ENCODE results near the gene ADAMTS2. TPM values are rescaled to one million over a fixed set of nuclear protein-coding genes. Genes with fewer than 3 reads are reported as not detected.

ADAMTS2 gene
- total and polyA plus RNA-seq, 2 experiments from 2014 or later, result 1.6 to 8.1 TPM

DNA sequence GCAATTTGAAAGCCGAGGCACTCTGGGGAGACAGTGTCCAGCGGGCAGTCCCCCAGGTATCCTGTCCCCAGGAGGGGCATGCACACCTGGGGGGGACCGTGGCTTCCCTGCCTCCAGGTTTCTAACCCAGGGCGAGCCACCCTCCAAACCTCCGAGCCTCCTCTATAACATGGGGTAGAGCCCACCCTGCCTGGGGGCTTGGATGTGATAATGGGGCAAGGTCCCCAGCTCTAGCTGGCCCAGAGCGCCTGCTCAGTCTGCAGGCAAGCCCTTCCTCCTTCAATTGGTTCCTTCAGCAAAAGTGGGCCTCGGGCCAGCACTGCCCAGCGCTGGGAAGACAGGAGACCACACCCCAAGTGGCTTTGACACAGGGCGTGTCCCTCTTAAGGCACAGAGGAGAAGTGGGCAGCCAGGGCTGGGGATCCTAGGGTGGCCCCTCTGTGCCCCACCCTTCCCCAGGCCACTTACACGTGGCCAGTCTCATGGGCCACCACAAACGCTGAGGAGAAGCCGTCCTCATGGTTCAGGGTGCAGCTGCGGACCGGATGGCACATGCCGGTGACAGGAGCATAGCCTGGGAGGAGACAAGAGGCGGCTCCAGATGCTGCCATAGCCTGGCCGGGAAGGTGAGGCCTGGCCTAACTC, 190.8 kb downstream of the ADAMTS2 start:
- no peak for ATAC-seq
- no peak overlapping the region for H3K4me3 ChIP-seq
- H3K9me2 ChIP-seq (ENCODE audit: insufficient read depth), result no peaks in the 10 kb centered on the region
- no peak overlapping the region for H2AFZ ChIP-seq
- no peak overlapping the region for H3K27ac Mint-ChIP-seq
- no peak overlapping the region for H3K27ac ChIP-seq (ENCODE audit: low read depth)
- H3K9me3 Mint-ChIP-seq, result peaks cover 6% of the 10 kb centered on the region
- no peak for TF ChIP-seq POLR2AphosphoS5 (IDR thresholded peaks at IDR 0.05; ENCODE audit: low read depth)
- no peak for TF ChIP-seq CREB1 (CRISPR knock-in tag; IDR thresholded peaks at IDR 0.05; ENCODE audit: low read depth)
- TF ChIP-seq ZNF462 (CRISPR knock-in tag; IDR thresholded peaks at IDR 0.05), result no peak
- TF ChIP-seq EZH2phosphoT487 (IDR thresholded peaks at IDR 0.05; ENCODE audit: unreplicated experiment), result no peak
- TF ChIP-seq ZNF114 (CRISPR knock-in tag; IDR thresholded peaks at IDR 0.05), result no peak
- no peak for TF ChIP-seq ZNF331 (CRISPR knock-in tag; IDR thresholded peaks at IDR 0.05; ENCODE audit: low read depth)
- no peak for TF ChIP-seq JUNB (IDR thresholded peaks at IDR 0.05; ENCODE audit: unreplicated experiment)
- TF ChIP-seq NANOG (IDR thresholded peaks at IDR 0.05; ENCODE audit: borderline replicate concordance), result no peak
- TF ChIP-seq EZH2 (IDR thresholded peaks at IDR 0.05; ENCODE audit: low read depth, unreplicated experiment), result no peak
- TF ChIP-seq, protein P1, sequence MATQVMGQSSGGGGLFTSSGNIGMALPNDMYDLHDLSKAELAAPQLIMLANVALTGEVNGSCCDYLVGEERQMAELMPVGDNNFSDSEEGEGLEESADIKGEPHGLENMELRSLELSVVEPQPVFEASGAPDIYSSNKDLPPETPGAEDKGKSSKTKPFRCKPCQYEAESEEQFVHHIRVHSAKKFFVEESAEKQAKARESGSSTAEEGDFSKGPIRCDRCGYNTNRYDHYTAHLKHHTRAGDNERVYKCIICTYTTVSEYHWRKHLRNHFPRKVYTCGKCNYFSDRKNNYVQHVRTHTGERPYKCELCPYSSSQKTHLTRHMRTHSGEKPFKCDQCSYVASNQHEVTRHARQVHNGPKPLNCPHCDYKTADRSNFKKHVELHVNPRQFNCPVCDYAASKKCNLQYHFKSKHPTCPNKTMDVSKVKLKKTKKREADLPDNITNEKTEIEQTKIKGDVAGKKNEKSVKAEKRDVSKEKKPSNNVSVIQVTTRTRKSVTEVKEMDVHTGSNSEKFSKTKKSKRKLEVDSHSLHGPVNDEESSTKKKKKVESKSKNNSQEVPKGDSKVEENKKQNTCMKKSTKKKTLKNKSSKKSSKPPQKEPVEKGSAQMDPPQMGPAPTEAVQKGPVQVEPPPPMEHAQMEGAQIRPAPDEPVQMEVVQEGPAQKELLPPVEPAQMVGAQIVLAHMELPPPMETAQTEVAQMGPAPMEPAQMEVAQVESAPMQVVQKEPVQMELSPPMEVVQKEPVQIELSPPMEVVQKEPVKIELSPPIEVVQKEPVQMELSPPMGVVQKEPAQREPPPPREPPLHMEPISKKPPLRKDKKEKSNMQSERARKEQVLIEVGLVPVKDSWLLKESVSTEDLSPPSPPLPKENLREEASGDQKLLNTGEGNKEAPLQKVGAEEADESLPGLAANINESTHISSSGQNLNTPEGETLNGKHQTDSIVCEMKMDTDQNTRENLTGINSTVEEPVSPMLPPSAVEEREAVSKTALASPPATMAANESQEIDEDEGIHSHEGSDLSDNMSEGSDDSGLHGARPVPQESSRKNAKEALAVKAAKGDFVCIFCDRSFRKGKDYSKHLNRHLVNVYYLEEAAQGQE (IDR thresholded peaks at IDR 0.05; ENCODE audit: unreplicated experiment), result no peak
- no peak for TF ChIP-seq STAT1 (IDR thresholded peaks at IDR 0.05; ENCODE audit: unreplicated experiment)
- no peak for TF ChIP-seq ETS1 (IDR thresholded peaks at IDR 0.05)
- TF ChIP-seq, protein P2, sequence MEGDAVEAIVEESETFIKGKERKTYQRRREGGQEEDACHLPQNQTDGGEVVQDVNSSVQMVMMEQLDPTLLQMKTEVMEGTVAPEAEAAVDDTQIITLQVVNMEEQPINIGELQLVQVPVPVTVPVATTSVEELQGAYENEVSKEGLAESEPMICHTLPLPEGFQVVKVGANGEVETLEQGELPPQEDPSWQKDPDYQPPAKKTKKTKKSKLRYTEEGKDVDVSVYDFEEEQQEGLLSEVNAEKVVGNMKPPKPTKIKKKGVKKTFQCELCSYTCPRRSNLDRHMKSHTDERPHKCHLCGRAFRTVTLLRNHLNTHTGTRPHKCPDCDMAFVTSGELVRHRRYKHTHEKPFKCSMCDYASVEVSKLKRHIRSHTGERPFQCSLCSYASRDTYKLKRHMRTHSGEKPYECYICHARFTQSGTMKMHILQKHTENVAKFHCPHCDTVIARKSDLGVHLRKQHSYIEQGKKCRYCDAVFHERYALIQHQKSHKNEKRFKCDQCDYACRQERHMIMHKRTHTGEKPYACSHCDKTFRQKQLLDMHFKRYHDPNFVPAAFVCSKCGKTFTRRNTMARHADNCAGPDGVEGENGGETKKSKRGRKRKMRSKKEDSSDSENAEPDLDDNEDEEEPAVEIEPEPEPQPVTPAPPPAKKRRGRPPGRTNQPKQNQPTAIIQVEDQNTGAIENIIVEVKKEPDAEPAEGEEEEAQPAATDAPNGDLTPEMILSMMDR (conservative IDR thresholded peaks at IDR 0.05; ENCODE audit: low read depth in 2 of 2), result no peak
- H3K4me1 ChIP-seq (ENCODE audit: insufficient read depth), result no peaks in the 10 kb centered on the region
- DNase-seq (ENCODE audit: low spot score), result no peak
- H3K27me3 Mint-ChIP-seq (ENCODE audit: insufficient read depth, low read depth, poor library complexity), result peaks cover 4% of the 10 kb centered on the region
- H3F3A ChIP-seq (replicated peaks; ENCODE audit: low read depth), result no peaks in the 10 kb centered on the region
- no peaks in the 10 kb centered on the region; the same call in 2 of the 3 replicates for H3K4me1 Mint-ChIP-seq
- H3K79me2 ChIP-seq (replicated peaks; ENCODE audit: insufficient read depth), result no peaks in the 10 kb centered on the region
- H3K4me3 Mint-ChIP-seq, result no peak overlapping the region
- no peaks in the 10 kb centered on the region for H3K36me3 ChIP-seq (ENCODE audit: insufficient read depth)
- H3K27me3 ChIP-seq (ENCODE audit: insufficient read depth), result no peaks in the 10 kb centered on the region
- H3K4me2 ChIP-seq, result no peak overlapping the region
- H4K20me1 ChIP-seq (replicated peaks; ENCODE audit: insufficient read depth), result no peaks in the 10 kb centered on the region
- H3K36me3 Mint-ChIP-seq (ENCODE audit: low read depth), result no peaks in the 10 kb centered on the region; the same call in 2 of the 3 replicates

All from GM23338 (cell line).